Stimulated activated CD8-positive, alpha-beta memory T cell treated with anti-CD3 and anti-CD28 coated beads, Interleukin-4, amount 100 ng/mL, for 1 hour (primary cell): ENCODE results near the gene CEP104.

Source experiments
- DNase-seq, 2 donors: peaks; one replicate each; pipeline ENCODE4 v3.0.0-alpha.2; 2020; ENCODE audit warnings: low read depth in 2 of 2, low spot score in 1 of 2

The CEP104 gene

GRCh38 chr1:3869751-3870301 is 12.8 kb upstream of the CEP104 start:
- DNase-seq = no peak

- DNase-seq = no peak
Measured at GRCh38 chr1:3868464-3869006, 11.5 kb upstream of the CEP104 start.

GRCh38 chr1:3865606-3866160 is 8.7 kb upstream of the CEP104 start:
- no peak for DNase-seq

GRCh38 chr1:3864884-3865283 is 7.9 kb upstream of the CEP104 start:
- no peak for DNase-seq

- DNase-seq = no peak
Measured at GRCh38 chr1:3863231-3863935, 6.4 kb upstream of the CEP104 start.

- no peak for DNase-seq
Measured at GRCh38 chr1:3858231-3858981, 1.4 kb upstream of the CEP104 start.

GRCh38 chr1:3857791-3858129 is 749 bp upstream of the CEP104 start:
- no peak for DNase-seq

- no peak for DNase-seq
Measured at GRCh38 chr1:3852711-3853485, 4.1 kb downstream of the CEP104 start.

GRCh38 chr1:3852091-3852490 is 4.9 kb downstream of the CEP104 start:
- DNase-seq = no peak

- no peak for DNase-seq
Measured at GRCh38 chr1:3851292-3851691, 5.7 kb downstream of the CEP104 start.

- DNase-seq = no peak
Measured at GRCh38 chr1:3850857-3851256, 6.2 kb downstream of the CEP104 start.

GRCh38 chr1:3847081-3847480 is 9.9 kb downstream of the CEP104 start:
- DNase-seq = no peak

- DNase-seq = no peak
Measured at GRCh38 chr1:3846541-3846940, 10.5 kb downstream of the CEP104 start.

GRCh38 chr1:3842912-3843311 is 14.1 kb downstream of the CEP104 start:
- DNase-seq = no peak

GRCh38 chr1:3841491-3841890 is 15.5 kb downstream of the CEP104 start:
- DNase-seq = no peak

GRCh38 chr1:3838788-3839187 is 18.2 kb downstream of the CEP104 start:
- no peak for DNase-seq

- no peak for DNase-seq
Measured at GRCh38 chr1:3837685-3838084, 19.3 kb downstream of the CEP104 start.

GRCh38 chr1:3837200-3837599 is 19.8 kb downstream of the CEP104 start:
- DNase-seq = no peak

- no peak for DNase-seq
Measured at GRCh38 chr1:3836421-3836820, 20.6 kb downstream of the CEP104 start.

- no peak for DNase-seq
Measured at GRCh38 chr1:3834701-3835100, 22.3 kb downstream of the CEP104 start.

- DNase-seq = no peak
Measured at GRCh38 chr1:3831689-3832088, 25.3 kb downstream of the CEP104 start.
